ENCODE results near the gene FLVCR1.

FLVCR1 gene

GRCh38 chr1:212933815-212934471, 75.9 kb downstream of the FLVCR1 start:
- no peak overlapping the region for H2BK12ac ChIP-seq (ENCODE audit: low read length)
- H3K23ac ChIP-seq (ENCODE audit: low read length): no peak overlapping the region
- no peak overlapping the region for H3K14ac ChIP-seq (ENCODE audit: low read length)
- WGBS (ENCODE audit: extremely low coverage, insufficient coverage, insufficient read length): no CpG with 5 or more reads among the region's 1 CpG
- H3K4ac ChIP-seq (ENCODE audit: low read depth, low read length): no peak overlapping the region
- peaks cover 2% of the 10 kb centered on the region in 2 experiments for H3K4me1 ChIP-seq (ENCODE audit: control insufficient read depth in 1 of 2, insufficient read depth in 2 of 2, low read length in 2 of 2)
- H2BK120ac ChIP-seq (ENCODE audit: insufficient read depth, low read length, poor library complexity): no peak overlapping the region
- no peak overlapping the region for H4K8ac ChIP-seq (ENCODE audit: low read depth, low read length)
- no peak overlapping the region for H2BK5ac ChIP-seq (ENCODE audit: low read depth, low read length, poor library complexity)
- no peak for DNase-seq
- no peak overlapping the region for H2AK5ac ChIP-seq (ENCODE audit: low read length)
- H3K9ac ChIP-seq (ENCODE audit: low read length): no peak overlapping the region
- H4K12ac ChIP-seq (ENCODE audit: low read depth, low read length): no peak overlapping the region
- no peak overlapping the region for H2AFZ ChIP-seq (ENCODE audit: insufficient read depth, low read length, poor library complexity)
- no peaks in the 10 kb centered on the region for H3K9me3 ChIP-seq (ENCODE audit: insufficient read depth, low read depth, low read length)
- H3K79me2 ChIP-seq (ENCODE audit: control insufficient read depth, insufficient read depth, low read length, poor library complexity): no peaks in the 10 kb centered on the region
- H3K4me3 ChIP-seq (ENCODE audit: low read depth, low read length): no peak overlapping the region
- H3K27ac ChIP-seq (ENCODE audit: low read depth, low read length): no peak overlapping the region
- no peaks in the 10 kb centered on the region for H3K36me3 ChIP-seq (ENCODE audit: control insufficient read depth in 1 of 2, insufficient read depth in 2 of 2, low read length in 2 of 2)
- no peak overlapping the region for H4K91ac ChIP-seq (ENCODE audit: low read depth, low read length)
- H3K27me3 ChIP-seq (ENCODE audit: insufficient read depth, low read length): no peaks in the 10 kb centered on the region
- no peak overlapping the region for H3K4me2 ChIP-seq (ENCODE audit: low read length)
- H3K79me1 ChIP-seq (ENCODE audit: low read length): no peaks in the 10 kb centered on the region
- no peak overlapping the region for H3K18ac ChIP-seq (ENCODE audit: low read length)

GRCh38 chr1:212935387-212935981, 77.4 kb downstream of the FLVCR1 start:
- H3K79me1 ChIP-seq (ENCODE audit: low read length): no peaks in the 10 kb centered on the region
- no peaks in the 10 kb centered on the region for H3K27me3 ChIP-seq (ENCODE audit: insufficient read depth, low read length)
- no peak overlapping the region for H3K4ac ChIP-seq (ENCODE audit: low read depth, low read length)
- H3K4me2 ChIP-seq (ENCODE audit: low read length): no peak overlapping the region
- WGBS (ENCODE audit: extremely low coverage, insufficient coverage, insufficient read length): no CpG with 5 or more reads among the region's 7 CpGs
- no peak overlapping the region for H3K27ac ChIP-seq (ENCODE audit: low read depth, low read length)
- no peak overlapping the region for H3K23ac ChIP-seq (ENCODE audit: low read length)
- H3K18ac ChIP-seq (ENCODE audit: low read length): no peak overlapping the region
- no peaks in the 10 kb centered on the region for H3K4me1 ChIP-seq (ENCODE audit: control insufficient read depth in 1 of 2, insufficient read depth in 2 of 2, low read length in 2 of 2)
- no peak overlapping the region for H4K91ac ChIP-seq (ENCODE audit: low read depth, low read length)
- DNase-seq: no peak
- no peak overlapping the region for H2BK120ac ChIP-seq (ENCODE audit: insufficient read depth, low read length, poor library complexity)
- no peak overlapping the region for H3K9ac ChIP-seq (ENCODE audit: low read length)
- no peak overlapping the region for H4K12ac ChIP-seq (ENCODE audit: low read depth, low read length)
- no peak overlapping the region for H2AK5ac ChIP-seq (ENCODE audit: low read length)
- H3K4me3 ChIP-seq (ENCODE audit: low read depth, low read length): no peak overlapping the region
- no peaks in the 10 kb centered on the region for H3K79me2 ChIP-seq (ENCODE audit: control insufficient read depth, insufficient read depth, low read length, poor library complexity)
- no peaks in the 10 kb centered on the region for H3K36me3 ChIP-seq (ENCODE audit: control insufficient read depth in 1 of 2, insufficient read depth in 2 of 2, low read length in 2 of 2)
- no peak overlapping the region for H2BK12ac ChIP-seq (ENCODE audit: low read length)
- no peak overlapping the region for H4K8ac ChIP-seq (ENCODE audit: low read depth, low read length)
- H2AFZ ChIP-seq (ENCODE audit: insufficient read depth, low read length, poor library complexity): no peak overlapping the region
- no peaks in the 10 kb centered on the region for H3K9me3 ChIP-seq (ENCODE audit: insufficient read depth, low read depth, low read length)
- no peak overlapping the region for H3K14ac ChIP-seq (ENCODE audit: low read length)
- no peak overlapping the region for H2BK5ac ChIP-seq (ENCODE audit: low read depth, low read length, poor library complexity)

- WGBS (ENCODE audit: extremely low coverage, insufficient coverage, insufficient read length): no CpG with 5 or more reads among the region's 3 CpGs
- Histone ChIP-seq H3K4me1 (ENCODE audit: control insufficient read depth in 1 of 2, insufficient read depth in 2 of 2, low read length in 2 of 2) (no peaks in the 10 kb centered on the region), H4K91ac (ENCODE audit: low read depth, low read length) (no peak overlapping the region), H3K23ac (ENCODE audit: low read length) (no peak overlapping the region), H3K4me2 (ENCODE audit: low read length) (no peak overlapping the region), H3K18ac (ENCODE audit: low read length) (no peak overlapping the region), H3K9ac (ENCODE audit: low read length) (no peak overlapping the region), H3K14ac (ENCODE audit: low read length) (no peak overlapping the region), H2BK5ac (ENCODE audit: low read depth, low read length, poor library complexity) (no peak overlapping the region), H3K4me3 (ENCODE audit: low read depth, low read length) (no peak overlapping the region), H3K27me3 (ENCODE audit: insufficient read depth, low read length) (no peaks in the 10 kb centered on the region), H3K79me1 (ENCODE audit: low read length) (no peaks in the 10 kb centered on the region), H3K36me3 (ENCODE audit: control insufficient read depth in 1 of 2, insufficient read depth in 2 of 2, low read length in 2 of 2) (no peaks in the 10 kb centered on the region), H3K27ac (ENCODE audit: low read depth, low read length) (no peak overlapping the region), H2AFZ (ENCODE audit: insufficient read depth, low read length, poor library complexity) (no peak overlapping the region), H2AK5ac (ENCODE audit: low read length) (no peak overlapping the region), H4K12ac (ENCODE audit: low read depth, low read length) (no peak overlapping the region), H3K79me2 (ENCODE audit: control insufficient read depth, insufficient read depth, low read length, poor library complexity) (no peaks in the 10 kb centered on the region), H3K4ac (ENCODE audit: low read depth, low read length) (no peak overlapping the region), H2BK12ac (ENCODE audit: low read length) (no peak overlapping the region), H2BK120ac (ENCODE audit: insufficient read depth, low read length, poor library complexity) (no peak overlapping the region), H4K8ac (ENCODE audit: low read depth, low read length) (no peak overlapping the region), H3K9me3 (ENCODE audit: insufficient read depth, low read depth, low read length) (no peaks in the 10 kb centered on the region)
- DNase-seq: no peak
Measured at GRCh38 chr1:212937034-212937433, 79.0 kb downstream of the FLVCR1 start.

GRCh38 chr1:212938846-212939245, 80.8 kb downstream of the FLVCR1 start:
- no peaks in the 10 kb centered on the region for H3K79me1 ChIP-seq (ENCODE audit: low read length)
- H2AK5ac ChIP-seq (ENCODE audit: low read length): no peak overlapping the region
- no peak overlapping the region for H3K27ac ChIP-seq (ENCODE audit: low read depth, low read length)
- no peak overlapping the region for H4K8ac ChIP-seq (ENCODE audit: low read depth, low read length)
- H3K4ac ChIP-seq (ENCODE audit: low read depth, low read length): no peak overlapping the region
- no peaks in the 10 kb centered on the region for H3K9me3 ChIP-seq (ENCODE audit: insufficient read depth, low read depth, low read length)
- no peak overlapping the region for H3K18ac ChIP-seq (ENCODE audit: low read length)
- H4K12ac ChIP-seq (ENCODE audit: low read depth, low read length): no peak overlapping the region
- no peak overlapping the region for H4K91ac ChIP-seq (ENCODE audit: low read depth, low read length)
- H2BK120ac ChIP-seq (ENCODE audit: insufficient read depth, low read length, poor library complexity): no peak overlapping the region
- no CpG with 5 or more reads among the region's 6 CpGs for WGBS (ENCODE audit: extremely low coverage, insufficient coverage, insufficient read length)
- no peak overlapping the region for H2BK5ac ChIP-seq (ENCODE audit: low read depth, low read length, poor library complexity)
- H3K27me3 ChIP-seq (ENCODE audit: insufficient read depth, low read length): no peaks in the 10 kb centered on the region
- H3K4me2 ChIP-seq (ENCODE audit: low read length): no peak overlapping the region
- H3K36me3 ChIP-seq (ENCODE audit: control insufficient read depth in 1 of 2, insufficient read depth in 2 of 2, low read length in 2 of 2): no peaks in the 10 kb centered on the region
- no peak overlapping the region for H2BK12ac ChIP-seq (ENCODE audit: low read length)
- no peak overlapping the region for H3K9ac ChIP-seq (ENCODE audit: low read length)
- H3K4me3 ChIP-seq (ENCODE audit: low read depth, low read length): no peak overlapping the region
- H3K79me2 ChIP-seq (ENCODE audit: control insufficient read depth, insufficient read depth, low read length, poor library complexity): no peaks in the 10 kb centered on the region
- H3K4me1 ChIP-seq (ENCODE audit: control insufficient read depth in 1 of 2, insufficient read depth in 2 of 2, low read length in 2 of 2): no peaks in the 10 kb centered on the region
- H3K14ac ChIP-seq (ENCODE audit: low read length): no peak overlapping the region
- H3K23ac ChIP-seq (ENCODE audit: low read length): no peak overlapping the region
- no peak for DNase-seq
- H2AFZ ChIP-seq (ENCODE audit: insufficient read depth, low read length, poor library complexity): no peak overlapping the region

Measured in trophoblast cell (in vitro differentiated cells and primary cell).